ENCODE data around the gene WDR46.

DNA sequence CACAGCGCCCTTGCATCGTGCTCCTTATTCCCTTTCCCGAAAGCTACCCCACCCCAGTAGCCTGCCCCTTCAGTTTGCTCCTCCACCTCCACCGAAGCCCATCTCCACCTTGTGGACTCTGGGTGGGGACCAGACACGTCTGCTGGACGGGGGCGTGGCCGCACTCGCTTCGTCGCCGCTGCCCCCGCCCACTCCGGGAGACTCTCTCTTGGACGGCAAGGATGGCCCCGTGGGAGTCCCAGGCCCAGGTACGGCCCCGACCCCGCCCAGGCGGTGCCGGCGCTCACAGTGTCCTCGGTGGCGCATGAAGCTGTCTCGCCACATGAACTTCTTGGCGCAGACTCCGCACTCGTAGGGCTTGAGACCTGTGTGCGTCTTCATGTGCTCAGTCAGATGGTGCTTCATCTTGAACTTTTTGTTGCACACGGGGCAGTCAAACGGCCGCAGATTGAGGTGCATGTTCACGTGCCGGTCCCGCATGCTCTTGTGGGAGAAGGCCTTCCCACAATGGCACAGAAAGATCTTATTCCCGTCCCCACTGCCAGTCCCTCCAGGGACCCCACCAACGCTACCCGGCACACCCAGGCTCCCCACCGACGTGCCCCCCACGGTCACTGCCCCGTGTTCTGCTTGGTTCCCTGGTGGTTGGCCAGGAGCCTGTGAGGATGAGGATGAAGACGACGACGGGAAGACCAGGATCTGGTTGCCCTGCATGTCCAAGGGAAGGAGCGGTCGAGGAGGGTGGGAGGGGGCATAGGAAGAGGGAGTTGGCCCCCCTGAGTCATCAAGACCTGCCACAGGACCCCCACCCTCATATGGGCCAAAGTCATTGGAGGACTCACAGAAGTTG lies 26.1 kb upstream of the WDR46 start:
- TF ChIP-seq CTCF (IDR thresholded peaks at IDR 0.05) = no peak
- no peak for TF ChIP-seq EP300 (IDR thresholded peaks at IDR 0.05)
- no peak for TF ChIP-seq POLR2A (IDR thresholded peaks at IDR 0.05)
